ENCODE results near the gene ZFHX3. TPM values are rescaled to one million over a fixed set of nuclear protein-coding genes. Genes with fewer than 3 reads are reported as not detected.

ZFHX3 gene
- total RNA-seq, 1 donor from 2014 or later: 44.6 TPM

- DNase-seq (ENCODE audit: low spot score) (peak; percentile 32), ATAC-seq (no peak)
- intact Hi-C loops (cut with DNase I): no loop called here
These were observed 21.8 kb upstream of the ZFHX3 start for GRCh38 chr16:73069581-73070262.

- intact Hi-C loops (cut with DNase I): no loop called here
- peak; percentile 74 for ATAC-seq
- DNase-seq (ENCODE audit: low spot score): peak; percentile 76
These were observed 20.8 kb upstream of the ZFHX3 start for GRCh38 chr16:73068541-73069401.

- DNase-seq (ENCODE audit: low spot score): peak; percentile 53
- no peak for ATAC-seq
- intact Hi-C loops (cut with DNase I): no loop called here
These were observed 20.0 kb upstream of the ZFHX3 start for GRCh38 chr16:73067671-73068540.

- DNase-seq (ENCODE audit: low spot score) (peak; percentile 63), ATAC-seq (no peak)
- intact Hi-C loops (cut with DNase I): no loop called here
These were observed 19.2 kb upstream of the ZFHX3 start for GRCh38 chr16:73066927-73067670.

- intact Hi-C loops (cut with DNase I): no loop called here
- ATAC-seq: no peak
- no peak for DNase-seq (ENCODE audit: low spot score)
These were observed 18.5 kb upstream of the ZFHX3 start for GRCh38 chr16:73066331-73066926.

- ATAC-seq (peak; percentile 62), DNase-seq (ENCODE audit: low spot score) (peak; percentile 69)
- intact Hi-C loops (cut with DNase I): no loop called here
These were observed 17.9 kb upstream of the ZFHX3 start for GRCh38 chr16:73065632-73066330.

- intact Hi-C loops (cut with DNase I): no loop called here
- DNase-seq (ENCODE audit: low spot score): peak; percentile 54
- no peak for ATAC-seq
These were observed 17.1 kb upstream of the ZFHX3 start for GRCh38 chr16:73064994-73065545.

GRCh38 chr16:73064212-73064993, 16.5 kb upstream of the ZFHX3 start:
- ATAC-seq (peak; percentile 16), DNase-seq (ENCODE audit: low spot score) (peak; percentile 59)
- intact Hi-C loops (cut with DNase I): no loop called here

- ATAC-seq (no peak), DNase-seq (ENCODE audit: low spot score) (peak; percentile 32)
- intact Hi-C loops (cut with DNase I): no loop called here
These were observed 15.9 kb upstream of the ZFHX3 start for GRCh38 chr16:73063854-73064211.

GRCh38 chr16:73062743-73063733, 15.1 kb upstream of the ZFHX3 start:
- no peak for ATAC-seq
- DNase-seq (ENCODE audit: low spot score): peak; percentile 59
- intact Hi-C loops (cut with DNase I): no loop called here

- intact Hi-C loops (cut with DNase I): no loop called here
- ATAC-seq (no peak), DNase-seq (ENCODE audit: low spot score) (peak; percentile 3)
These were observed 14.2 kb upstream of the ZFHX3 start for GRCh38 chr16:73062001-73062616.

GRCh38 chr16:73060892-73061490, 13.1 kb upstream of the ZFHX3 start:
- peak; percentile 10 for DNase-seq (ENCODE audit: low spot score)
- ATAC-seq: no peak
- intact Hi-C loops (cut with DNase I): no loop called here

GRCh38 chr16:73059779-73060615, 12.1 kb upstream of the ZFHX3 start:
- intact Hi-C loops (cut with DNase I): no loop called here
- ATAC-seq (no peak), DNase-seq (ENCODE audit: low spot score) (no peak)

All from sciatic nerve (tissue), 2 donors.